CD4-positive, alpha-beta T cell treated with Interleukin-4 for 1 hour (primary cell): ENCODE results near the gene CFDP1.
"Not testable (repeated sequence)": the region's sequence is repeated elsewhere in the genome, so short reads cannot be mapped to it uniquely, and the experiment has no call there.

Source experiments
- DNase-seq, 2 donors: peaks; one replicate each; pipeline ENCODE4 v3.0.0-alpha.2; 2020 to 2022

Gene CFDP1

GRCh38 chr16:75458029-75458428 is 24.7 kb upstream of the CFDP1 start:
- no peak for DNase-seq

GRCh38 chr16:75457485-75458021 is 24.2 kb upstream of the CFDP1 start:
- DNase-seq: no peak

- no peak for DNase-seq
Measured at GRCh38 chr16:75456971-75457370, 23.7 kb upstream of the CFDP1 start.

- not testable (repeated sequence) for DNase-seq
Measured at GRCh38 chr16:75456486-75456885, 23.2 kb upstream of the CFDP1 start.

- no peak for DNase-seq
Measured at GRCh38 chr16:75455677-75456076, 22.4 kb upstream of the CFDP1 start.

- DNase-seq: no peak
Measured at GRCh38 chr16:75452464-75453190, 19.3 kb upstream of the CFDP1 start.

- no peak for DNase-seq
Measured at GRCh38 chr16:75446416-75446815, 13.1 kb upstream of the CFDP1 start.

- no peak for DNase-seq
Measured at GRCh38 chr16:75445298-75445697, 12.0 kb upstream of the CFDP1 start.

GRCh38 chr16:75443298-75443697 is 10.0 kb upstream of the CFDP1 start:
- no peak for DNase-seq

- DNase-seq: peak; percentile 84 to 89
Measured at GRCh38 chr16:75433732-75434413, 570 bp upstream of the CFDP1 start.

- no peak for DNase-seq
Measured at GRCh38 chr16:75429621-75430403, 3.5 kb downstream of the CFDP1 start.

- DNase-seq: not testable (repeated sequence)
Measured at GRCh38 chr16:75426524-75426923, 6.8 kb downstream of the CFDP1 start.

GRCh38 chr16:75424105-75424762 is 9.1 kb downstream of the CFDP1 start:
- not testable (repeated sequence) for DNase-seq

- DNase-seq: no peak
Measured at GRCh38 chr16:75423723-75424104, 9.6 kb downstream of the CFDP1 start.

- no peak for DNase-seq
Measured at GRCh38 chr16:75421820-75422126, 11.5 kb downstream of the CFDP1 start.

GRCh38 chr16:75420987-75421819 is 12.1 kb downstream of the CFDP1 start:
- peak in 1 of 2 donors; percentile 16 for DNase-seq

- DNase-seq: no peak
Measured at GRCh38 chr16:75416904-75417565, 16.3 kb downstream of the CFDP1 start.

GRCh38 chr16:75415169-75415905 is 18.0 kb downstream of the CFDP1 start:
- no peak for DNase-seq

GRCh38 chr16:75413951-75414350 is 19.4 kb downstream of the CFDP1 start:
- DNase-seq: no peak

GRCh38 chr16:75406943-75407342 is 26.4 kb downstream of the CFDP1 start:
- DNase-seq: no peak
